PC-3 (cell line): ENCODE data around the gene CTNNA2. TPM values are rescaled to one million over a fixed set of nuclear protein-coding genes. Genes with fewer than 3 reads are reported as not detected.

Experiments
- ATAC-seq: fragments of 200-7000 bp; cut with Tn5 transposase; 2 replicates; pipeline ENCODE4 v1.9.1; 2020; ENCODE audit warnings: mild to moderate bottlenecking, moderate library complexity
- BruUV-seq: library from RNA; stranded (reverse); fragments of 400-500 nt; replicated peaks from 2 replicates; lab custom pipeline; 2021; lab: Mats Ljungman, UMichigan
- CTCF ChIA-PET: fragments of 300-600 bp; sonication (Branson Sonifier 250); formaldehyde crosslinking; loops from one replicate; lab custom pipeline; 2022; ENCODE audit warnings: antibody characterized with exemption; lab: Charles Lee
- POLR2A ChIA-PET: fragments of 300-600 bp; sonication (Branson Sonifier 250); formaldehyde crosslinking; loops from one replicate; lab custom pipeline; 2022; ENCODE audit warnings: antibody characterized with exemption; ENCODE audit not compliant: unreplicated experiment; lab: Charles Lee
- DNase-seq: peaks from one replicate; pipeline ENCODE4 v3.0.0-alpha.2; 2015
- H2AFZ ChIP-seq: fragments of 300-600 bp; sonication (generic); 2 replicates; pipeline ENCODE4 v1.6.0; 2016; ENCODE audit warnings: antibody characterized with exemption, low read length
- H3F3A ChIP-seq: fragments of 300-600 bp; sonication (generic); one replicate; pipeline ENCODE4 v1.6.0; 2017; ENCODE audit warnings: antibody characterized with exemption, low read length, control low read depth, mild to moderate bottlenecking; ENCODE audit not compliant: unreplicated experiment
- H3K27ac ChIP-seq: fragments of 300-600 bp; sonication (generic); 2 replicates; pipeline ENCODE4 v1.5.1; 2016; ENCODE audit warnings: mild to moderate bottlenecking, low read length
- H3K27me3 ChIP-seq: fragments of 300-600 bp; sonication (generic); 2 replicates; pipeline ENCODE4 v1.6.1; 2016; ENCODE audit warnings: low read length, mixed read lengths
- H3K36me3 ChIP-seq: fragments of 300-600 bp; sonication (generic); 2 replicates; pipeline ENCODE4 v1.6.1; 2016; ENCODE audit warnings: low read depth, mixed run types, low read length, mixed read lengths
- H3K4me1 ChIP-seq: fragments of 300-600 bp; sonication (generic); 2 replicates; pipeline ENCODE4 v1.5.1; 2016; ENCODE audit warnings: low read length; ENCODE audit not compliant: insufficient read depth
- H3K4me2 ChIP-seq: fragments of 300-600 bp; sonication (generic); 2 replicates; pipeline ENCODE4 v1.6.0; 2016; ENCODE audit warnings: low read length
- H3K4me3 ChIP-seq: fragments of 300-600 bp; sonication (generic); 2 replicates; pipeline ENCODE4 v1.5.1; 2016; ENCODE audit warnings: mild to moderate bottlenecking, low read length, mixed read lengths
- H3K79me2 ChIP-seq: fragments of 300-600 bp; sonication (generic); 2 replicates; pipeline ENCODE4 v1.6.1; 2017; ENCODE audit warnings: low read length, mixed read lengths
- H3K9ac ChIP-seq: fragments of 300-600 bp; sonication (generic); 2 replicates; pipeline ENCODE4 v1.6.0; 2016; ENCODE audit warnings: mild to moderate bottlenecking, low read length
- H3K9me2 ChIP-seq: fragments of 300-600 bp; sonication (generic); replicated peaks from 2 replicates; pipeline ENCODE4 v1.6.1; 2016; ENCODE audit warnings: mixed run types, low read length, mixed read lengths
- H3K9me3 ChIP-seq: fragments of 300-600 bp; sonication (generic); 2 replicates; pipeline ENCODE4 v1.6.1; 2016; ENCODE audit warnings: low read length, mixed read lengths
- H4K20me1 ChIP-seq: fragments of 300-600 bp; sonication (generic); 2 replicates; pipeline ENCODE4 v1.6.1; 2016; ENCODE audit warnings: low read length, mixed read lengths
- CTCF ChIP-seq: fragments of 300-600 bp; sonication (generic); conservative IDR thresholded peaks from 2 replicates; pipeline ENCODE4 v1.5.1; 2017; ENCODE audit warnings: antibody characterized with exemption, low read depth, mild to moderate bottlenecking, low read length
- EZH2 ChIP-seq: fragments of 300-600 bp; sonication (generic); IDR thresholded peaks from one replicate; pipeline ENCODE4 v1.6.1; 2017; ENCODE audit warnings: antibody characterized with exemption, mild to moderate bottlenecking, low read length; ENCODE audit not compliant: unreplicated experiment
- EZH2phosphoT487 ChIP-seq: fragments of 300-600 bp; sonication (generic); IDR thresholded peaks from 2 replicates; pipeline ENCODE4 v1.6.1; 2018; ENCODE audit warnings: mild to moderate bottlenecking, antibody characterized with exemption, low read length, borderline replicate concordance
- intact Hi-C: fragments of 100-400 bp; cut with micrococcal nuclease; formaldehyde crosslinking; loops from 2 replicates; pipeline ENCODE4 v1.9.0; 2023
- total RNA-seq: library from RNA; depleted of rRNA; stranded (reverse); fragments of >200 nt; gene quantifications from 2 replicates; pipeline ENCODE4 v1.2.3, GENCODE V29; 2014

Gene CTNNA2
- total RNA-seq, 1 experiment from 2014 or later, result not detected

- no peak overlapping the region for H3K4me3 ChIP-seq
- no peaks in the 10 kb centered on the region for H3K79me2 ChIP-seq
- no peak overlapping the region for H2AFZ ChIP-seq
- intact Hi-C loops, result no loop called here
- no peaks in the 10 kb centered on the region for H3K9me2 ChIP-seq
- no peaks in the 10 kb centered on the region for H3F3A ChIP-seq
- DNase-seq (no peak), ATAC-seq (no peak)
- H3K4me2 ChIP-seq, result no peak overlapping the region
- H4K20me1 ChIP-seq, result no peaks in the 10 kb centered on the region
- TF ChIP-seq CTCF (no peak), EZH2 (no peak), EZH2phosphoT487 (no peak)
- no peaks in the 10 kb centered on the region; the same call in 1 of the 2 replicates for H3K9me3 ChIP-seq
- H3K9ac ChIP-seq, result no peak overlapping the region
- H3K27ac ChIP-seq, result no peak overlapping the region
- BruUV-seq, result no TSS peak
- H3K27me3 ChIP-seq, result no peaks in the 10 kb centered on the region
- H3K36me3 ChIP-seq, result no peaks in the 10 kb centered on the region
- no peaks in the 10 kb centered on the region for H3K4me1 ChIP-seq
- CTCF ChIA-PET, result no interaction called here
- POLR2A ChIA-PET, result no interaction called here
Measured at GRCh38 chr2:80231421-80231820, 718.6 kb downstream of the CTNNA2 start.

- Histone ChIP-seq H3F3A (no peaks in the 10 kb centered on the region), H3K36me3 (no peaks in the 10 kb centered on the region), H3K9me2 (no peaks in the 10 kb centered on the region), H3K27me3 (no peaks in the 10 kb centered on the region), H3K79me2 (no peaks in the 10 kb centered on the region), H3K27ac (no peak overlapping the region), H3K4me3 (no peak overlapping the region), H4K20me1 (no peaks in the 10 kb centered on the region), H3K9me3 (no peaks in the 10 kb centered on the region), H3K4me2 (no peak overlapping the region), H2AFZ (no peak overlapping the region), H3K4me1 (no peaks in the 10 kb centered on the region), H3K9ac (no peak overlapping the region)
- no peak for DNase-seq
- no peak for TF ChIP-seq EZH2
- no peak for TF ChIP-seq CTCF
- TF ChIP-seq EZH2phosphoT487, result no peak
- POLR2A ChIA-PET, result no interaction called here
- no peak for ATAC-seq
- CTCF ChIA-PET, result no interaction called here
- intact Hi-C loops, result no loop called here
- no TSS peak for BruUV-seq
Measured at GRCh38 chr2:80233333-80233732, 720.5 kb downstream of the CTNNA2 start.

GRCh38 chr2:80238692-80239469 lies 726.0 kb downstream of the CTNNA2 start:
- ATAC-seq, result no peak
- TF ChIP-seq CTCF (peak; percentile 72), EZH2phosphoT487 (no peak)
- Histone ChIP-seq H3K9ac (no peak overlapping the region), H4K20me1 (no peaks in the 10 kb centered on the region), H3F3A (no peaks in the 10 kb centered on the region), H3K36me3 (no peaks in the 10 kb centered on the region), H3K9me3 (no peaks in the 10 kb centered on the region), H3K9me2 (no peaks in the 10 kb centered on the region), H2AFZ (no peak overlapping the region), H3K4me1 (no peaks in the 10 kb centered on the region), H3K4me3 (no peak overlapping the region), H3K79me2 (no peaks in the 10 kb centered on the region), H3K27ac (no peak overlapping the region), H3K27me3 (no peaks in the 10 kb centered on the region), H3K4me2 (no peak overlapping the region)
- BruUV-seq, result no TSS peak
- peak; percentile 59 for DNase-seq
- CTCF ChIA-PET, result no interaction called here
- intact Hi-C loops, result no loop called here
- POLR2A ChIA-PET, result no interaction called here
